Vagina (tissue), 2 donors: Measurements from ENCODE around the gene CAMSAP2. TPM values are rescaled to one million over a fixed set of nuclear protein-coding genes. Genes with fewer than 3 reads are reported as not detected.
A peak's percentile ranks its signal among the peaks of the same experiment; 100 is the strongest.

ENCODE experiments used
- DNase-seq, 2 donors: peaks; one replicate each; pipeline ENCODE4 v3.0.0-alpha.2; 2017; ENCODE audit errors: extremely low spot score in 2 of 2
- H3K27ac ChIP-seq: fragments of 200-600 bp; sonication (generic); one replicate; pipeline ENCODE4 v1.5.1; 2019
- H3K27me3 ChIP-seq: fragments of 200-600 bp; sonication (generic); one replicate; pipeline ENCODE4 v1.5.1; 2019
- H3K36me3 ChIP-seq, 2 donors: fragments of 200-600 bp; sonication (generic); one replicate each; pipeline ENCODE4 v1.5.1; 2017 to 2019
- H3K4me1 ChIP-seq: fragments of 200-600 bp; sonication (generic); one replicate; pipeline ENCODE4 v1.5.1; 2019
- H3K4me3 ChIP-seq, 2 donors: fragments of 200-600 bp; sonication (generic); 1 replicate in 1 of 2; 2 replicates in 1 of 2; pipeline ENCODE4 v1.5.1; 2016 to 2019
- H3K9me3 ChIP-seq: fragments of 200-600 bp; sonication (generic); one replicate; pipeline ENCODE4 v1.5.1; 2019
- CTCF ChIP-seq, 3 experiments: fragments of 450-650 bp in 2 of 3; fragments of 200-600 bp in 1 of 3; sonication (generic) in 1 of 3; IDR thresholded peaks; one replicate each; pipeline ENCODE4 v1.5.1; 2017 to 2019; ENCODE audit warnings: antibody characterized with exemption in 3 of 3, mild to moderate bottlenecking in 2 of 3, moderate library complexity in 2 of 3
- POLR2A ChIP-seq, 2 donors: fragments of 450-650 bp; IDR thresholded peaks; one replicate each; pipeline ENCODE4 v1.6.1; 2017; ENCODE audit warnings: antibody characterized with exemption in 2 of 2, mild to moderate bottlenecking in 2 of 2, moderate library complexity in 2 of 2
- POLR2AphosphoS5 ChIP-seq, 2 donors: sonication (generic); formaldehyde crosslinking; IDR thresholded peaks; one replicate each; pipeline ENCODE4 v1.9.0; 2017; ENCODE audit warnings: antibody characterized with exemption in 2 of 2, mild to moderate bottlenecking in 2 of 2, low read depth in 1 of 2; ENCODE audit not compliant: insufficient read depth in 1 of 2
- intact Hi-C: fragments of 100-400 bp; cut with DNase I; formaldehyde crosslinking; loops from one replicate; pipeline ENCODE4 v1.15.1; 2023
- total RNA-seq: library from RNA; depleted of rRNA; stranded (reverse); fragments of >200 nt; gene quantifications from one replicate; pipeline ENCODE4 v1.2.3, GENCODE V29; 2016

The CAMSAP2 gene
- total RNA-seq, 1 donor from 2014 or later: 30.0 TPM

GRCh38 chr1:200890818-200891773, 152.4 kb downstream of the CAMSAP2 start:
- Histone ChIP-seq H3K4me3 (peak overlapping the region; percentile 43 to 51), H3K36me3 (no peaks in the 10 kb centered on the region), H3K4me1 (peaks cover 31% of the 10 kb centered on the region), H3K27me3 (no peaks in the 10 kb centered on the region), H3K27ac (peak overlapping the region; percentile 56), H3K9me3 (no peaks in the 10 kb centered on the region)
- DNase-seq: no peak
- intact Hi-C loops: no loop called here
- no peak for TF ChIP-seq POLR2AphosphoS5 (IDR thresholded peaks at IDR 0.05; ENCODE audit: insufficient read depth in 1 of 2, low read depth in 1 of 2)
- no peak for TF ChIP-seq POLR2A (IDR thresholded peaks at IDR 0.05)
- TF ChIP-seq CTCF (IDR thresholded peaks at IDR 0.05): no peak

DNA sequence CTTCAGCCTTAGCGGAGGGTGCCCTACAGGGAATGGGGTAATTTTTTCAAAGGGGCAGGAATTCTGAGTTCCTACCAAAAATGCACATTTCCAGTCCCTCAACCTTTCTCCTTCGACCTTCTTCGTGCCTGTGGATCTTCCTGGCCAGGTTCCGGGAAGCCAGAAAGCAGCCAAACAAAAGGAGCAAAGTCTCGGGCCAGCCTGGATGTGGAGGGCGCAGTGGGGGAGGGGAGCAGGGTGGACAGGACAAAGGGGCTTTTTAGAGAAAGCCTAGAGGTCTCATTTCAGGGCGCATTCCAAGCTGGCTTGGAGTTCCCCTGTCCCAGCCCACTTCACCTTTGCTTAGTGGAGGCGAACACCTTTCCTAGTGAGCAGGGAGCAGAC, 153.1 kb downstream of the CAMSAP2 start:
- Histone ChIP-seq H3K4me3 (peak overlapping the region in 1 of 2 donors; percentile 51), H3K9me3 (no peaks in the 10 kb centered on the region), H3K27ac (no peak overlapping the region), H3K27me3 (no peaks in the 10 kb centered on the region), H3K4me1 (peaks cover 31% of the 10 kb centered on the region), H3K36me3 (no peaks in the 10 kb centered on the region)
- TF ChIP-seq POLR2A (IDR thresholded peaks at IDR 0.05) (no peak), CTCF (IDR thresholded peaks at IDR 0.05) (no peak), POLR2AphosphoS5 (IDR thresholded peaks at IDR 0.05; ENCODE audit: insufficient read depth in 1 of 2, low read depth in 1 of 2) (no peak)
- DNase-seq: no peak
- intact Hi-C loops: no loop called here

DNA sequence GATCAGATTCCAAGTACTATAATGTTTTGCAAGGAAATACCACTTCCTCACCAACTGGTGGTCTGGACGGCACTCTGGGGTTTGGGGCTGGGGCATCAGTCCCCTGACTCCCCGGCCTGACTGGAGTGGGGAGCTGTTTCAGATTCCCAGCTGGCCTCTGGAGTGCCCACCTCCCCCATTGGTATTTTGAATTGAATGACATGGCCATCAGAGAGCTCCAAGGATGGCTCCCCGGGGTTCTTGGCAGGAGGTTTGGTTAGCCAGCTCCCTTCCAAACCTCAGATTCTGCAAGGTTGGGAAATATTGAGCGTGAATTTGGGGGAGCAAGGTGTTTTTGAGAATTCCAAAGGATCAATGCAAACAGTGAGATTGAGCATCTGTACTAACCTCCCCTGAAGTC, 153.9 kb downstream of the CAMSAP2 start:
- peaks cover 37% of the 10 kb centered on the region for H3K4me1 ChIP-seq
- DNase-seq: no peak
- no peaks in the 10 kb centered on the region for H3K27me3 ChIP-seq
- no peak overlapping the region for H3K4me3 ChIP-seq
- intact Hi-C loops: no loop called here
- no peaks in the 10 kb centered on the region for H3K9me3 ChIP-seq
- TF ChIP-seq CTCF (IDR thresholded peaks at IDR 0.05): no peak
- no peak for TF ChIP-seq POLR2AphosphoS5 (IDR thresholded peaks at IDR 0.05; ENCODE audit: insufficient read depth in 1 of 2, low read depth in 1 of 2)
- no peak for TF ChIP-seq POLR2A (IDR thresholded peaks at IDR 0.05)
- no peak overlapping the region for H3K27ac ChIP-seq
- no peaks in the 10 kb centered on the region for H3K36me3 ChIP-seq

DNA sequence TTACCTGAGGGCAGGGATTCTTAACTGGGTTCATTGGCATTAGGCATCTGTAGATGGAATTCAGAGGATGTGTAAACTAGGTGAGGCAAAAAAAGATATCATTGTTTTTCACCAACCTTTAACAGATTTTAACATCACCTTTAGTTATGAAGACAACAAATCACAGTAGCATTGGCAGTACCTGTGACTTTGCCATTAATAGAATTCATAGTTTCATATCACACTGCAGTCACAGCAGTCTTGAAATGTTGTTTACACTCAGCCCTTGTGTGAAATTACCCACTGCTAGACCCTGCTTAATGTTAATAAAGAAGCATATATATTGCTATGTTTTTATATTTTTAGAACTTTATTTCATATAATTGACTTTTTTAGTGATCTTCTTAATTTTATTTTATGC, 154.3 kb downstream of the CAMSAP2 start:
- intact Hi-C loops: no loop called here
- Histone ChIP-seq H3K27me3 (no peaks in the 10 kb centered on the region), H3K4me3 (no peak overlapping the region), H3K9me3 (no peaks in the 10 kb centered on the region), H3K4me1 (peaks cover 39% of the 10 kb centered on the region), H3K27ac (no peak overlapping the region), H3K36me3 (no peaks in the 10 kb centered on the region)
- DNase-seq: no peak
- TF ChIP-seq CTCF (IDR thresholded peaks at IDR 0.05) (no peak), POLR2A (IDR thresholded peaks at IDR 0.05) (no peak), POLR2AphosphoS5 (IDR thresholded peaks at IDR 0.05; ENCODE audit: insufficient read depth in 1 of 2, low read depth in 1 of 2) (no peak)

DNA sequence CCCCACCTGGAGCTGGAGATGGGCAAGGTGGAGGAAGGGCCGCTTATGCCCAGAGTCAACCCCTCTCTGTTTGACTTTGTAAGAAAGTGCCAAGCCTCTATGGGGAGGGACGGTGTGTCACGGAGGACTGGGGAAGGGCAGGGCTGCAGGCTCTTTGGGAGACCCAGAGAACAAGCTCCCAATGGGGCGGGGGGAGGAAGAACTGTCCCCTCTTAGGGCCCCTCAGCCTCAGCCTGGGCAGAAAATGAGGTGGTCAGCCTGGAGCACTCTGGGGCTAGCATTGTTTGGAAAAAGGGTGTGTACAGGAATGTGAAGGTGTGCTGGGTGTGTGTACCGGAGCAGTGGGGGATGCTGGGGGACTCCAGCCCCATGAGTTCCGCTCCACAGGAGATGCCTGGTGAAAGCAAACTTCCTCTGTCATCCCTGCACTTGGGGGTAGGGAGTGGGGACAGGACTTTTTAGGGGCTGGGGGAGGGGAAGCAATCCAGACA, 154.8 kb downstream of the CAMSAP2 start:
- H3K27me3 ChIP-seq: no peaks in the 10 kb centered on the region
- no peaks in the 10 kb centered on the region for H3K36me3 ChIP-seq
- H3K9me3 ChIP-seq: no peaks in the 10 kb centered on the region
- no peak overlapping the region for H3K27ac ChIP-seq
- peaks cover 42% of the 10 kb centered on the region for H3K4me1 ChIP-seq
- no peak for DNase-seq
- H3K4me3 ChIP-seq: no peak overlapping the region
- TF ChIP-seq CTCF (IDR thresholded peaks at IDR 0.05): no peak
- no peak for TF ChIP-seq POLR2AphosphoS5 (IDR thresholded peaks at IDR 0.05; ENCODE audit: insufficient read depth in 1 of 2, low read depth in 1 of 2)
- no peak for TF ChIP-seq POLR2A (IDR thresholded peaks at IDR 0.05)
- intact Hi-C loops: no loop called here
